Measurements from ENCODE around the gene COL23A1.
A peak's percentile ranks its signal among the peaks of the same experiment; 100 is the strongest.

COL23A1 gene

GRCh38 chr5:178291161-178291561 is 299.0 kb downstream of the COL23A1 start:
- peak overlapping the region; percentile 22 to 40 (median 22) for H3K27ac Mint-ChIP-seq
- no peak overlapping the region for H3K4me3 Mint-ChIP-seq
- H3K4me1 Mint-ChIP-seq = peaks cover 62% of the 10 kb centered on the region
- H3K9me3 Mint-ChIP-seq = no peaks in the 10 kb centered on the region
- peaks cover 9% of the 10 kb centered on the region for H3K36me3 Mint-ChIP-seq (ENCODE audit: low read depth)
- no peak for TF ChIP-seq CTCF (IDR thresholded peaks at IDR 0.05; ENCODE audit: unreplicated experiment in 3 of 3)
- H3K27me3 Mint-ChIP-seq (ENCODE audit: low read depth) = peaks cover 34% of the 10 kb centered on the region

- H3K36me3 Mint-ChIP-seq (ENCODE audit: low read depth) = peaks cover 4% of the 10 kb centered on the region
- no peak for TF ChIP-seq CTCF (IDR thresholded peaks at IDR 0.05; ENCODE audit: unreplicated experiment in 3 of 3)
- H3K27ac Mint-ChIP-seq = peak overlapping the region in 2 of 3 experiments; percentile 22
- peaks cover 62% of the 10 kb centered on the region for H3K4me1 Mint-ChIP-seq
- H3K9me3 Mint-ChIP-seq = no peaks in the 10 kb centered on the region
- no peak overlapping the region for H3K4me3 Mint-ChIP-seq
- H3K27me3 Mint-ChIP-seq (ENCODE audit: low read depth) = peaks cover 34% of the 10 kb centered on the region
Observed at GRCh38 chr5:178290376-178290775, 299.8 kb downstream of the COL23A1 start.

GRCh38 chr5:178289438-178289837 is 300.8 kb downstream of the COL23A1 start:
- Mint-ChIP-seq H3K9me3 (no peaks in the 10 kb centered on the region), H3K4me3 (no peak overlapping the region), H3K4me1 (peaks cover 62% of the 10 kb centered on the region), H3K36me3 (ENCODE audit: low read depth) (no peaks in the 10 kb centered on the region), H3K27me3 (ENCODE audit: low read depth) (peaks cover 34% of the 10 kb centered on the region), H3K27ac (peak overlapping the region in 2 of 3 experiments; percentile 64 to 68)
- TF ChIP-seq CTCF (IDR thresholded peaks at IDR 0.05; ENCODE audit: unreplicated experiment in 3 of 3) = no peak

- TF ChIP-seq CTCF (IDR thresholded peaks at IDR 0.05; ENCODE audit: unreplicated experiment in 3 of 3) = no peak
- no peaks in the 10 kb centered on the region for H3K36me3 Mint-ChIP-seq (ENCODE audit: low read depth)
- peak overlapping the region in 2 of 3 experiments; percentile 26 to 37 for H3K4me3 Mint-ChIP-seq
- peaks cover 4% of the 10 kb centered on the region for H3K9me3 Mint-ChIP-seq
- H3K27me3 Mint-ChIP-seq (ENCODE audit: low read depth) = peaks cover 37% of the 10 kb centered on the region
- H3K4me1 Mint-ChIP-seq = peaks cover 60% of the 10 kb centered on the region
- peak overlapping the region; percentile 41 to 68 (median 64) for H3K27ac Mint-ChIP-seq
Observed at GRCh38 chr5:178288401-178289368, 301.5 kb downstream of the COL23A1 start.

- peaks cover 56% of the 10 kb centered on the region for H3K4me1 Mint-ChIP-seq
- no peak for TF ChIP-seq CTCF (IDR thresholded peaks at IDR 0.05; ENCODE audit: unreplicated experiment in 3 of 3)
- H3K27ac Mint-ChIP-seq = no peak overlapping the region
- H3K27me3 Mint-ChIP-seq (ENCODE audit: low read depth) = peaks cover 30% of the 10 kb centered on the region
- H3K36me3 Mint-ChIP-seq (ENCODE audit: low read depth) = peaks cover 3% of the 10 kb centered on the region
- no peak overlapping the region for H3K4me3 Mint-ChIP-seq
- H3K9me3 Mint-ChIP-seq = peaks cover 7% of the 10 kb centered on the region
Observed at GRCh38 chr5:178287791-178288105, 302.4 kb downstream of the COL23A1 start.

Measured in nephron (organoid).